Endothelial cell of umbilical vein (primary cell): ENCODE data around the gene KRT78. TPM values are rescaled to one million over a fixed set of nuclear protein-coding genes. Genes with fewer than 3 reads are reported as not detected.

ENCODE experiments used
- BruUV-seq: library from RNA; stranded (reverse); fragments of 400-500 nt; replicated peaks from 2 replicates; lab custom pipeline; 2021; lab: Mats Ljungman, UMichigan
- CTCF ChIA-PET: fragments of 300-600, 350-600 bp; sonication (Branson Sonifier 250); formaldehyde crosslinking; loops from one replicate; lab custom pipeline; 2021; ENCODE audit warnings: antibody characterized with exemption, inconsistent platforms; lab: Charles Lee
- POLR2A ChIA-PET: fragments of 300-600, 350-600 bp; sonication (Branson Sonifier 250); formaldehyde crosslinking; loops from one replicate; lab custom pipeline; 2021; ENCODE audit warnings: antibody characterized with exemption, inconsistent platforms; lab: Charles Lee
- DNase-seq: peaks from one replicate; pipeline ENCODE4 v3.0.0-alpha.2; 2011; ENCODE audit warnings: low read depth, low spot score
- FAIRE-seq: peaks from 2 replicates; lab custom pipeline; 2011; peaks lifted over from hg19 to GRCh38; lab: Jason Lieb, UNC
- H2AFZ ChIP-seq: 2 replicates; pipeline ENCODE4 v1.6.0; 2012; ENCODE audit warnings: low read depth, low read length, control low read depth, inconsistent platforms
- H3K27ac ChIP-seq: 2 replicates; pipeline ENCODE4 v1.5.1; 2011; ENCODE audit warnings: low read depth, mild to moderate bottlenecking, control low read depth, low read length, moderate library complexity; ENCODE audit not compliant: insufficient read depth
- H3K27me3 ChIP-seq, 2 experiments: 2 replicates each; pipeline versions ENCODE4 v1.6.0 to v1.6.1; 2011; ENCODE audit warnings: low read length in 2 of 2, mixed read lengths in 1 of 2; ENCODE audit not compliant: control insufficient read depth in 2 of 2, insufficient read depth in 2 of 2
- H3K36me3 ChIP-seq, 2 experiments: 2 replicates in 1 of 2; 3 replicates in 1 of 2; pipeline ENCODE4 v1.5.1; 2011; ENCODE audit warnings: low read length in 2 of 2, mild to moderate bottlenecking in 1 of 2, moderate library complexity in 1 of 2; ENCODE audit not compliant: control insufficient read depth in 2 of 2, insufficient read depth in 2 of 2; ENCODE audit errors: extremely low read depth in 1 of 2
- H3K4me1 ChIP-seq: 3 replicates; pipeline ENCODE4 v1.5.1; 2011; ENCODE audit warnings: mild to moderate bottlenecking, low read length; ENCODE audit not compliant: control insufficient read depth, insufficient read depth; ENCODE audit errors: extremely low read depth
- H3K4me2 ChIP-seq: 2 replicates; pipeline ENCODE4 v1.6.1; 2011; ENCODE audit warnings: low read length, control low read depth, mixed read lengths; ENCODE audit not compliant: insufficient read depth
- H3K4me3 ChIP-seq, 3 experiments: fragments of 200-600 bp in 1 of 3; sonication (generic), shearing (Covaris generic) in 1 of 3; replicated peaks in 1 of 3; 2 replicates each; pipeline ENCODE4 v1.5.1; 2011 to 2016; ENCODE audit warnings: control low read depth in 3 of 3, low read length in 3 of 3, mild to moderate bottlenecking in 2 of 3, inconsistent platforms in 1 of 3, low read depth in 1 of 3, moderate library complexity in 1 of 3; ENCODE audit not compliant: insufficient read depth in 1 of 3
- H3K79me2 ChIP-seq: 2 replicates; pipeline ENCODE4 v1.6.0; 2012; ENCODE audit warnings: low read length, inconsistent platforms; ENCODE audit not compliant: control insufficient read depth, insufficient read depth
- H3K9ac ChIP-seq: replicated peaks from 2 replicates; pipeline ENCODE3; 2011; ENCODE audit warnings: low read length, control low read depth; ENCODE audit not compliant: insufficient read depth; ENCODE audit errors: extremely low read depth
- H3K9me1 ChIP-seq: replicated peaks from 3 replicates; pipeline ENCODE4 v1.6.0; 2011; ENCODE audit warnings: mild to moderate bottlenecking, low read length; ENCODE audit not compliant: control insufficient read depth, insufficient read depth; ENCODE audit errors: extremely low read depth
- H3K9me3 ChIP-seq: replicated peaks from 2 replicates; pipeline ENCODE4 v1.5.1; 2012; ENCODE audit warnings: low read length, inconsistent platforms; ENCODE audit not compliant: control insufficient read depth, insufficient read depth
- H4K20me1 ChIP-seq: replicated peaks from 2 replicates; pipeline ENCODE3; 2011; ENCODE audit warnings: mild to moderate bottlenecking, low read length; ENCODE audit not compliant: control insufficient read depth, insufficient read depth; ENCODE audit errors: extremely low read depth
- EZH2 ChIP-seq: IDR thresholded peaks from 2 replicates; pipeline ENCODE4 v1.6.1; 2012; ENCODE audit warnings: borderline replicate concordance, low read depth, mild to moderate bottlenecking, moderate library complexity, low read length, inconsistent platforms; ENCODE audit not compliant: severe bottlenecking
- FOS ChIP-seq: IDR thresholded peaks from 2 replicates; pipeline ENCODE4 v1.6.1; 2011; ENCODE audit warnings: mild to moderate bottlenecking, low read length, moderate library complexity, borderline replicate concordance; ENCODE audit not compliant: insufficient read depth
- GATA2 ChIP-seq: IDR thresholded peaks from 2 replicates; pipeline ENCODE4 v1.7.0; 2011; ENCODE audit warnings: low read depth, mild to moderate bottlenecking, moderate library complexity, mixed read lengths, low read length; ENCODE audit not compliant: insufficient read length, insufficient read depth
- JUN ChIP-seq: IDR thresholded peaks from 2 replicates; pipeline ENCODE4 v1.6.1; 2011; ENCODE audit warnings: borderline replicate concordance, low read depth; ENCODE audit not compliant: insufficient read length, insufficient read depth
- MYC ChIP-seq: IDR thresholded peaks from one replicate; pipeline ENCODE4 v1.6.1; 2011; ENCODE audit warnings: mild to moderate bottlenecking, low read depth, low read length
- POLR2A ChIP-seq: IDR thresholded peaks from 2 replicates; pipeline ENCODE4 v1.6.1; 2012; ENCODE audit warnings: low read depth, mild to moderate bottlenecking, control low read depth, low read length
- POLR2AphosphoS5 ChIP-seq: IDR thresholded peaks from 2 replicates; pipeline ENCODE4 v1.6.1; 2012; ENCODE audit warnings: low read depth, mild to moderate bottlenecking, control low read depth, low read length, moderate library complexity; ENCODE audit not compliant: insufficient read depth
- dilution Hi-C: fragments of 300-500 bp; cut with MboI; formaldehyde crosslinking; loops from one replicate; pipeline ENCODE4 v1.15.0; 2019; ENCODE audit warnings: low sequenced_read_pairs; ENCODE audit not compliant: extremely low pct_ligation_motif_present
- intact Hi-C: fragments of 100-400 bp; cut with micrococcal nuclease; formaldehyde crosslinking; loops from one replicate; pipeline ENCODE4 v1.10.0; 2022
- polyA plus RNA-seq, 4 experiments: library from polyadenylated mRNA; depleted of rRNA in 3 of 4; stranded (reverse) in 3 of 4; unstranded in 1 of 4; fragments of >200 nt; gene quantifications; 2 replicates each; pipeline versions ENCODE4 v1.2.1 to v1.2.3, GENCODE V29; 2011 to 2012; ENCODE audit warnings: missing spikeins in 1 of 4
- total RNA-seq: library from RNA; stranded (reverse); gene quantifications from 2 replicates; pipeline ENCODE4 v1.2.3, GENCODE V29; 2021
- TF ChIP-seq, protein P1 (sequence below): IDR thresholded peaks from 2 replicates; pipeline ENCODE4 v1.6.1; 2011; ENCODE audit not compliant: insufficient read depth, insufficient read length
- TF ChIP-seq, protein P2 (sequence below), 2 donors: IDR thresholded peaks; 1 replicate in 1 of 2; 2 replicates in 1 of 2; pipeline ENCODE4 v1.5.1; 2011; ENCODE audit warnings: low read length in 2 of 2, mild to moderate bottlenecking in 2 of 2, moderate library complexity in 2 of 2, control low read depth in 1 of 2, inconsistent platforms in 1 of 2, low read depth in 1 of 2; ENCODE audit not compliant: insufficient read depth in 1 of 2; ENCODE audit errors: extremely low read depth in 1 of 2

KRT78 gene
- total and polyA plus RNA-seq, 2 donors (not counting 3 experiments of a cell fraction or from before 2014, with no cell fraction given) = not detected

DNA sequence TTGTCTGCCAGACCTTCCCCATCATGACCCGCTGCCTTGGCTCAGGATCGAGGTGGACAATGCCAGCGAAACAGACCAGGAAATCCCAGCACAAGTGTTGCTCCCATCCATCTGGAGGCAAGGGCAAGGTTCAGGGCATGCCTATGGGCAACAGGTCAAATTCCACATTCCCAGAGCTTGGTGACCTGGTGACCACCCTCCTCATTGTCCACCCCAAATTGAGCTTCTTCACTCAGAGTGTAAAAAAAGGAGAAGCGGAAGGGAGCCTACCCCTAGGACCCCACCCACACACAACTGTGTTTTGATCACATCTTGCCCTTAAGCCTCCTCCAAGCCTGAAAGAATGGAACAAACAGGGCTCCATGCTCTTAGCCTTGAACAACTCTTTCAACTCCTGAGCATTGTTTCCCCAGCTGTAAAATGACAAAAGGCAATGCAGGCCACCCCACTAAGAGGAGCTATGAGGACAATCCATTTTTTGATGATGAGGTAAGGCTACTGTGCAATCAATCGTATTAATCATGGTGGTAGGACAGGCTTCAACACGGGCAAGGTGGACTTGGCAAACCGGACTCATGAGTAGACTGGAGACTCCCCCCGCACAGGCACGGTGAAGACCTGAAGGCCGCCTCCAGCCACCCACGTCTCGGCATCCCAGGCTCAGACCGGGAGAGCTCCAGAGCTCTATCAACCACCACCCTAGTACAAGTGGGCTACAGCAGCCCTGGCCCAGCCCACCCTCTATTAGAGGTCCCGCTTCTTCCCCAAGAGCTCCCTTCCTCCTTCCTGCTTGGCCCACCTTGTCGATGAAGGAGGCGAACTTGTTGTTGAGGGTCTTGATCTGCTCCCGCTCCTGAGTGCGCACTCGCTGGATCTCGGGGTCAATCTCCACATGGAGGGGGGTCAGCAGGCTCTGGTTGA, 15.5 kb downstream of the KRT78 start:
- ChIA-PET POLR2A (no interaction called here), CTCF (interaction anchor here (0.8 kb wide), 1 partner anchor 37 kb away, joined by 3 read pairs; no protein-coding TSS in a partner anchor)
- no peaks in the 10 kb centered on the region for H4K20me1 ChIP-seq
- dilution Hi-C loops (no loop called here), intact Hi-C loops (no loop called here)
- no peaks in the 10 kb centered on the region for H3K36me3 ChIP-seq
- no peaks in the 10 kb centered on the region for H3K79me2 ChIP-seq
- H3K4me1 ChIP-seq = peaks cover 4% of the 10 kb centered on the region
- no peak overlapping the region for H3K9ac ChIP-seq
- no TSS peak for BruUV-seq
- TF ChIP-seq JUN (no peak), POLR2A (no peak)
- peaks cover 2 to 3% of the 10 kb centered on the region in 2 experiments for H3K27me3 ChIP-seq
- H3K9me1 ChIP-seq = no peaks in the 10 kb centered on the region
- H3K4me3 ChIP-seq = no peak overlapping the region
- H3K4me2 ChIP-seq = no peak overlapping the region
- no peak overlapping the region for H2AFZ ChIP-seq
- H3K9me3 ChIP-seq = no peaks in the 10 kb centered on the region
- FAIRE-seq (no peak), DNase-seq (no peak)
- no peak overlapping the region for H3K27ac ChIP-seq

DNA sequence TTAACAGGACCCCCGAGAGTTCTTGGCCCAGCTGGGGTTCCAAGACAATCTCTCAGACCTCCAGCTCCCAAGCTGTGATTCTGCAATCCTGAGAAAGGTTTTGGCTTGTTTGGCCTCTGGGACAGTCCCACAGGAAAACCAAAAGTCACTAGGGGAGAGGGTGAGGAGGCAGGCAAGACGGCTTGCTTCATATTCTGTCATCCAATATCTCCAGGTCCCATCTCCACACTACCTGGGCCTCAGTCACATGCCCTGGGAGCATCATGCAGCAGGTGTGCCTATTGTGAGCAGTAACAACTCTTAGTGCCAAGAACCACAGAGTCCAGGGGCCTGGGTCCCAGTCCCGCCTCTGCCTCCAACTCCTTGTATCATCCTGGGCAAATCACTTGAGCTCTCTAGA, 16.3 kb downstream of the KRT78 start:
- ChIA-PET POLR2A (no interaction called here), CTCF (interaction anchor here (0.8 kb wide), 1 partner anchor 38 kb away, joined by 3 read pairs; no protein-coding TSS in a partner anchor)
- Histone ChIP-seq H3K27ac (no peak overlapping the region), H3K4me2 (no peak overlapping the region), H2AFZ (no peak overlapping the region), H3K4me3 (no peak overlapping the region), H3K79me2 (no peaks in the 10 kb centered on the region), H3K9me1 (no peaks in the 10 kb centered on the region), H3K27me3 (peaks cover 2 to 3% of the 10 kb centered on the region in 2 experiments), H3K9me3 (no peaks in the 10 kb centered on the region), H3K4me1 (peaks cover 4% of the 10 kb centered on the region), H4K20me1 (no peaks in the 10 kb centered on the region), H3K9ac (no peak overlapping the region), H3K36me3 (no peaks in the 10 kb centered on the region)
- dilution Hi-C loops (no loop called here), intact Hi-C loops (no loop called here)
- DNase-seq (no peak), FAIRE-seq (no peak)
- TF ChIP-seq JUN = no peak
- no peak for TF ChIP-seq MYC
- no peak for TF ChIP-seq FOS
- no peak for TF ChIP-seq POLR2AphosphoS5
- TF ChIP-seq, protein P1, sequence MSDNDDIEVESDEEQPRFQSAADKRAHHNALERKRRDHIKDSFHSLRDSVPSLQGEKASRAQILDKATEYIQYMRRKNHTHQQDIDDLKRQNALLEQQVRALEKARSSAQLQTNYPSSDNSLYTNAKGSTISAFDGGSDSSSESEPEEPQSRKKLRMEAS = no peak
- no peak for TF ChIP-seq GATA2
- TF ChIP-seq, protein P2, sequence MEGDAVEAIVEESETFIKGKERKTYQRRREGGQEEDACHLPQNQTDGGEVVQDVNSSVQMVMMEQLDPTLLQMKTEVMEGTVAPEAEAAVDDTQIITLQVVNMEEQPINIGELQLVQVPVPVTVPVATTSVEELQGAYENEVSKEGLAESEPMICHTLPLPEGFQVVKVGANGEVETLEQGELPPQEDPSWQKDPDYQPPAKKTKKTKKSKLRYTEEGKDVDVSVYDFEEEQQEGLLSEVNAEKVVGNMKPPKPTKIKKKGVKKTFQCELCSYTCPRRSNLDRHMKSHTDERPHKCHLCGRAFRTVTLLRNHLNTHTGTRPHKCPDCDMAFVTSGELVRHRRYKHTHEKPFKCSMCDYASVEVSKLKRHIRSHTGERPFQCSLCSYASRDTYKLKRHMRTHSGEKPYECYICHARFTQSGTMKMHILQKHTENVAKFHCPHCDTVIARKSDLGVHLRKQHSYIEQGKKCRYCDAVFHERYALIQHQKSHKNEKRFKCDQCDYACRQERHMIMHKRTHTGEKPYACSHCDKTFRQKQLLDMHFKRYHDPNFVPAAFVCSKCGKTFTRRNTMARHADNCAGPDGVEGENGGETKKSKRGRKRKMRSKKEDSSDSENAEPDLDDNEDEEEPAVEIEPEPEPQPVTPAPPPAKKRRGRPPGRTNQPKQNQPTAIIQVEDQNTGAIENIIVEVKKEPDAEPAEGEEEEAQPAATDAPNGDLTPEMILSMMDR (IDR thresholded peaks at IDR 0.05; ENCODE audit: extremely low read depth in 1 of 2, insufficient read depth in 1 of 2, low read depth in 1 of 2, low read length in 2 of 2) = no peak
- TF ChIP-seq POLR2A = no peak
- TF ChIP-seq EZH2 = no peak
- BruUV-seq = no TSS peak
